PC-3 (cell line): ENCODE measurements around the gene MKX. TPM values are rescaled to one million over a fixed set of nuclear protein-coding genes. Genes with fewer than 3 reads are reported as not detected.

Experiments
- ATAC-seq: fragments of 200-7000 bp; cut with Tn5 transposase; 2 replicates; pipeline ENCODE4 v1.9.1; 2020; ENCODE audit warnings: mild to moderate bottlenecking, moderate library complexity
- BruUV-seq: library from RNA; stranded (reverse); fragments of 400-500 nt; replicated peaks from 2 replicates; lab custom pipeline; 2021; lab: Mats Ljungman, UMichigan
- CTCF ChIA-PET: fragments of 300-600 bp; sonication (Branson Sonifier 250); formaldehyde crosslinking; loops from one replicate; lab custom pipeline; 2022; ENCODE audit warnings: antibody characterized with exemption; lab: Charles Lee
- POLR2A ChIA-PET: fragments of 300-600 bp; sonication (Branson Sonifier 250); formaldehyde crosslinking; loops from one replicate; lab custom pipeline; 2022; ENCODE audit warnings: antibody characterized with exemption; ENCODE audit not compliant: unreplicated experiment; lab: Charles Lee
- DNase-seq: peaks from one replicate; pipeline ENCODE4 v3.0.0-alpha.2; 2015
- H2AFZ ChIP-seq: fragments of 300-600 bp; sonication (generic); 2 replicates; pipeline ENCODE4 v1.6.0; 2016; ENCODE audit warnings: antibody characterized with exemption, low read length
- H3F3A ChIP-seq: fragments of 300-600 bp; sonication (generic); one replicate; pipeline ENCODE4 v1.6.0; 2017; ENCODE audit warnings: antibody characterized with exemption, low read length, control low read depth, mild to moderate bottlenecking; ENCODE audit not compliant: unreplicated experiment
- H3K27ac ChIP-seq: fragments of 300-600 bp; sonication (generic); 2 replicates; pipeline ENCODE4 v1.5.1; 2016; ENCODE audit warnings: mild to moderate bottlenecking, low read length
- H3K27me3 ChIP-seq: fragments of 300-600 bp; sonication (generic); 2 replicates; pipeline ENCODE4 v1.6.1; 2016; ENCODE audit warnings: low read length, mixed read lengths
- H3K36me3 ChIP-seq: fragments of 300-600 bp; sonication (generic); 2 replicates; pipeline ENCODE4 v1.6.1; 2016; ENCODE audit warnings: low read depth, mixed run types, low read length, mixed read lengths
- H3K4me1 ChIP-seq: fragments of 300-600 bp; sonication (generic); 2 replicates; pipeline ENCODE4 v1.5.1; 2016; ENCODE audit warnings: low read length; ENCODE audit not compliant: insufficient read depth
- H3K4me2 ChIP-seq: fragments of 300-600 bp; sonication (generic); 2 replicates; pipeline ENCODE4 v1.6.0; 2016; ENCODE audit warnings: low read length
- H3K4me3 ChIP-seq: fragments of 300-600 bp; sonication (generic); 2 replicates; pipeline ENCODE4 v1.5.1; 2016; ENCODE audit warnings: mild to moderate bottlenecking, low read length, mixed read lengths
- H3K79me2 ChIP-seq: fragments of 300-600 bp; sonication (generic); 2 replicates; pipeline ENCODE4 v1.6.1; 2017; ENCODE audit warnings: low read length, mixed read lengths
- H3K9ac ChIP-seq: fragments of 300-600 bp; sonication (generic); 2 replicates; pipeline ENCODE4 v1.6.0; 2016; ENCODE audit warnings: mild to moderate bottlenecking, low read length
- H3K9me2 ChIP-seq: fragments of 300-600 bp; sonication (generic); replicated peaks from 2 replicates; pipeline ENCODE4 v1.6.1; 2016; ENCODE audit warnings: mixed run types, low read length, mixed read lengths
- H3K9me3 ChIP-seq: fragments of 300-600 bp; sonication (generic); 2 replicates; pipeline ENCODE4 v1.6.1; 2016; ENCODE audit warnings: low read length, mixed read lengths
- H4K20me1 ChIP-seq: fragments of 300-600 bp; sonication (generic); 2 replicates; pipeline ENCODE4 v1.6.1; 2016; ENCODE audit warnings: low read length, mixed read lengths
- CTCF ChIP-seq: fragments of 300-600 bp; sonication (generic); conservative IDR thresholded peaks from 2 replicates; pipeline ENCODE4 v1.5.1; 2017; ENCODE audit warnings: antibody characterized with exemption, low read depth, mild to moderate bottlenecking, low read length
- EZH2 ChIP-seq: fragments of 300-600 bp; sonication (generic); IDR thresholded peaks from one replicate; pipeline ENCODE4 v1.6.1; 2017; ENCODE audit warnings: antibody characterized with exemption, mild to moderate bottlenecking, low read length; ENCODE audit not compliant: unreplicated experiment
- EZH2phosphoT487 ChIP-seq: fragments of 300-600 bp; sonication (generic); IDR thresholded peaks from 2 replicates; pipeline ENCODE4 v1.6.1; 2018; ENCODE audit warnings: mild to moderate bottlenecking, antibody characterized with exemption, low read length, borderline replicate concordance
- intact Hi-C: fragments of 100-400 bp; cut with micrococcal nuclease; formaldehyde crosslinking; loops from 2 replicates; pipeline ENCODE4 v1.9.0; 2023
- total RNA-seq: library from RNA; depleted of rRNA; stranded (reverse); fragments of >200 nt; gene quantifications from 2 replicates; pipeline ENCODE4 v1.2.3, GENCODE V29; 2014

Gene MKX
- total RNA-seq, 1 experiment from 2014 or later = 3.5 TPM

GRCh38 chr10:27698961-27699360, 46.7 kb downstream of the MKX start:
- ATAC-seq (no peak), DNase-seq (no peak)
- no peaks in the 10 kb centered on the region for H3K9me2 ChIP-seq
- TF ChIP-seq EZH2 (no peak), EZH2phosphoT487 (no peak), CTCF (no peak)
- ChIA-PET POLR2A (no interaction called here), CTCF (no interaction called here)
- no peak overlapping the region for H3K9ac ChIP-seq
- H3K36me3 ChIP-seq = no peaks in the 10 kb centered on the region
- no peak overlapping the region for H3K4me2 ChIP-seq
- no peaks in the 10 kb centered on the region for H3F3A ChIP-seq
- no peaks in the 10 kb centered on the region for H3K79me2 ChIP-seq
- intact Hi-C loops = no loop called here
- BruUV-seq = no TSS peak
- H4K20me1 ChIP-seq = no peaks in the 10 kb centered on the region
- no peaks in the 10 kb centered on the region for H3K9me3 ChIP-seq
- no peaks in the 10 kb centered on the region for H3K27me3 ChIP-seq
- no peak overlapping the region for H2AFZ ChIP-seq
- H3K27ac ChIP-seq = no peak overlapping the region
- H3K4me3 ChIP-seq = no peak overlapping the region
- H3K4me1 ChIP-seq = 0 out of 2 replicates have a peak, but pooled peaks cover 10% of the 10 kb centered on the region

- Histone ChIP-seq H3K79me2 (no peaks in the 10 kb centered on the region), H2AFZ (no peak overlapping the region), H4K20me1 (no peaks in the 10 kb centered on the region), H3K4me1 (0 out of 2 replicates have a peak, but pooled peaks cover 10% of the 10 kb centered on the region), H3F3A (no peaks in the 10 kb centered on the region), H3K27me3 (no peaks in the 10 kb centered on the region), H3K9ac (no peak overlapping the region), H3K36me3 (no peaks in the 10 kb centered on the region), H3K9me3 (no peaks in the 10 kb centered on the region), H3K27ac (no peak overlapping the region), H3K4me3 (no peak overlapping the region), H3K9me2 (no peaks in the 10 kb centered on the region), H3K4me2 (no peak overlapping the region)
- BruUV-seq = no TSS peak
- ChIA-PET CTCF (no interaction called here), POLR2A (no interaction called here)
- TF ChIP-seq EZH2phosphoT487 (no peak), EZH2 (no peak), CTCF (no peak)
- DNase-seq (no peak), ATAC-seq (no peak)
- intact Hi-C loops = no loop called here
Observed at GRCh38 chr10:27696466-27696865, 49.2 kb downstream of the MKX start.

- no peaks in the 10 kb centered on the region for H3K27me3 ChIP-seq
- ATAC-seq (no peak), DNase-seq (no peak)
- POLR2A ChIA-PET = interaction anchor here (0.6 kb wide), 1 partner anchor 19 kb away, joined by 3 read pairs; no protein-coding TSS in a partner anchor
- CTCF ChIA-PET = no interaction called here
- H3K4me1 ChIP-seq = 0 out of 2 replicates have a peak, but pooled peaks cover 10% of the 10 kb centered on the region
- no peak overlapping the region for H3K4me2 ChIP-seq
- no peaks in the 10 kb centered on the region for H3K9me3 ChIP-seq
- no peak for TF ChIP-seq EZH2phosphoT487
- BruUV-seq = no TSS peak
- no peak overlapping the region for H3K4me3 ChIP-seq
- no peak overlapping the region for H2AFZ ChIP-seq
- H4K20me1 ChIP-seq = no peaks in the 10 kb centered on the region
- no peak overlapping the region for H3K27ac ChIP-seq
- no peaks in the 10 kb centered on the region for H3K9me2 ChIP-seq
- intact Hi-C loops = no loop called here
- H3K79me2 ChIP-seq = no peaks in the 10 kb centered on the region
- no peaks in the 10 kb centered on the region for H3F3A ChIP-seq
- no peaks in the 10 kb centered on the region for H3K36me3 ChIP-seq
- no peak overlapping the region for H3K9ac ChIP-seq
Observed at GRCh38 chr10:27695706-27696105, 49.9 kb downstream of the MKX start.
